ENCODE results near the gene PLXNA4. TPM values are rescaled to one million over a fixed set of nuclear protein-coding genes. Genes with fewer than 3 reads are reported as not detected.

PLXNA4 gene
- total RNA-seq, 4 donors from 2014 or later: 4.8 to 19.7 (median 10.7) TPM

- Histone ChIP-seq H3K4me1 (peaks cover 0 to 39% (median 9%) of the 10 kb centered on the region in 3 donors), H3K9me3 (no peaks in the 10 kb centered on the region), H3K36me3 (no peaks in the 10 kb centered on the region), H3K4me3 (no peak overlapping the region), H3K27me3 (no peaks in the 10 kb centered on the region), H3K27ac (peak overlapping the region in 3 of 4 donors; percentile 56 to 74 (median 60))
- no peak for ATAC-seq
- TF ChIP-seq EP300 (IDR thresholded peaks at IDR 0.05) (no peak), CTCF (IDR thresholded peaks at IDR 0.05) (no peak), POLR2A (IDR thresholded peaks at IDR 0.05) (no peak), POLR2AphosphoS5 (IDR thresholded peaks at IDR 0.05) (no peak)
- WGBS, 2 donors (ENCODE audit: low coverage in 1 of 2): 61 to 62% methylated on average over 4 to 5 of the region's 5 CpGs
These were observed 199.8 kb downstream of the PLXNA4 start for GRCh38 chr7:132376361-132377013.

DNA sequence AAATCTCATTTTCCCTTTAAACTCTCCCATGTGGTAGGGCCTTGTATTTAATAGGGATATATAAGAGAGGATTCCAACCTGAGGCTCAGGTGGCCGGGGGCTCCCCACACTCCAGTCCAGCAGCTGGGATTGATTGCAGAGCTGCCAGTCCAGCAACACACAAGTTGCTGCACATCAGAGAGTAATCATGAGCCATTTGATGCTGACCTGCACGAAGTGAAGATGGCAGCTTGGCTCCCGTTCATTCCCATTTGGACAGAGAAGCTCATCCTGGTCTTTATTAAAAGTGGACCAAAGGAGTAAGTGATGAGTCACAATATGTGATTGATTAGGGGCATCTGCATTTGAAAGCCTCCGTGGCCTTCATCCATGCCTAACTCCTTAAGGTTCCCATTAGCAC is 202.4 kb downstream of the PLXNA4 start:
- H3K4me1 ChIP-seq: peaks cover 0 to 30% (median 6%) of the 10 kb centered on the region in 3 donors
- 78% methylated on average over 3 of the region's 4 CpGs; no CpG with 5 or more reads in 1 of the 2 donors for WGBS, 2 donors (ENCODE audit: low coverage in 1 of 2)
- no peaks in the 10 kb centered on the region for H3K9me3 ChIP-seq
- no peaks in the 10 kb centered on the region for H3K36me3 ChIP-seq
- TF ChIP-seq POLR2A (IDR thresholded peaks at IDR 0.05) (no peak), CTCF (IDR thresholded peaks at IDR 0.05) (no peak), POLR2AphosphoS5 (IDR thresholded peaks at IDR 0.05) (no peak), EP300 (IDR thresholded peaks at IDR 0.05) (no peak)
- H3K27me3 ChIP-seq: no peaks in the 10 kb centered on the region
- ATAC-seq: no peak
- H3K4me3 ChIP-seq: no peak overlapping the region
- no peak overlapping the region for H3K27ac ChIP-seq

GRCh38 chr7:132373041-132373440 is 203.2 kb downstream of the PLXNA4 start:
- ATAC-seq: no peak
- TF ChIP-seq POLR2AphosphoS5 (IDR thresholded peaks at IDR 0.05): no peak
- no peak for TF ChIP-seq CTCF (IDR thresholded peaks at IDR 0.05)
- no peak for TF ChIP-seq POLR2A (IDR thresholded peaks at IDR 0.05)
- no peak for TF ChIP-seq EP300 (IDR thresholded peaks at IDR 0.05)
- Histone ChIP-seq H3K4me1 (peaks cover 0 to 29% (median 6%) of the 10 kb centered on the region in 3 donors), H3K27ac (no peak overlapping the region), H3K9me3 (no peaks in the 10 kb centered on the region), H3K4me3 (no peak overlapping the region), H3K36me3 (no peaks in the 10 kb centered on the region), H3K27me3 (no peaks in the 10 kb centered on the region)
- WGBS, 2 donors (ENCODE audit: low coverage in 1 of 2): 93 to 97% methylated on average over 2 to 3 of the region's 3 CpGs

- no peaks in the 10 kb centered on the region for H3K36me3 ChIP-seq
- WGBS, 2 donors (ENCODE audit: low coverage in 1 of 2): 93 to 100% methylated on average over 2 to 3 of the region's 3 CpGs
- peaks cover 0 to 18% (median 6%) of the 10 kb centered on the region in 3 donors for H3K4me1 ChIP-seq
- no peak overlapping the region for H3K27ac ChIP-seq
- H3K9me3 ChIP-seq: no peaks in the 10 kb centered on the region
- no peaks in the 10 kb centered on the region for H3K27me3 ChIP-seq
- ATAC-seq: no peak
- no peak overlapping the region for H3K4me3 ChIP-seq
- TF ChIP-seq POLR2A (IDR thresholded peaks at IDR 0.05): no peak
- TF ChIP-seq CTCF (IDR thresholded peaks at IDR 0.05): no peak
- no peak for TF ChIP-seq POLR2AphosphoS5 (IDR thresholded peaks at IDR 0.05)
- TF ChIP-seq EP300 (IDR thresholded peaks at IDR 0.05): no peak
These were observed 204.3 kb downstream of the PLXNA4 start for GRCh38 chr7:132371948-132372347.

DNA sequence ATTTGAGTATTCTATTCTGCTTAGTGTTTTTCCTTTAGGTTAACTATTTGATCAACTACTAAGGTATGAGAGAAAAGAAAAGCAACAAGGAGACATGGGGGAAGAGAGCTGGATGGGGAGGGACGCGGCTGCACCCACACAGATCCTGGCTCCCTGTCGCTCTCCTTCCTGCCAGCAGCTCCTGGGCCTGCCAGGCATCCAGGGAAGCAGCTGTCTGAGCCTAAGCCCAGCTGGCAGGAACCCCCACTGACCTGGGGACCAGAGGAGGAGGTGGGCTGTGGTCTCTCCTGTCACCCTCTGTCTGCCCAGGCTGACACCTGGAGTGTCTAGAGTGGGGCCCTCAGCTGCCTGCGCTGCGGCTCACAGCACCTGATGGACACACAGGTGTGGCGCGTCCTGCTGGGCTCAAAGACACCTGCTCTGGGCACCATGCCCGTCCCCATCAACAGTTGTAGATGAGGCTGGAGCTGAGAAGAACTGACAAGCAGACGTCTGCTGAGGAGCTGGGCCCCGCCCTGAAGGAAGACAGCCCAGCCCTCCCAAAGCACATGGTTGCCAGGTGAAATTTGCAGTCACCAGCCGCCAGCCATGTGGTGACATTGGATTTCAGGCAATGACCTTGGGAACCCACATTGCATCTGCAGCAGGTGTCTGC is 207.9 kb downstream of the PLXNA4 start:
- TF ChIP-seq POLR2AphosphoS5 (IDR thresholded peaks at IDR 0.05) (no peak), EP300 (IDR thresholded peaks at IDR 0.05) (no peak), CTCF (IDR thresholded peaks at IDR 0.05) (no peak), POLR2A (IDR thresholded peaks at IDR 0.05) (no peak)
- Histone ChIP-seq H3K9me3 (no peaks in the 10 kb centered on the region), H3K4me3 (no peak overlapping the region), H3K36me3 (no peaks in the 10 kb centered on the region), H3K4me1 (no peaks in the 10 kb centered on the region), H3K27me3 (peaks cover 8% of the 10 kb centered on the region), H3K27ac (no peak overlapping the region)
- 89 to 100% methylated on average over 2 to 3 of the region's 11 CpGs for WGBS, 2 donors (ENCODE audit: low coverage in 1 of 2)
- no peak for ATAC-seq

All from gastroesophageal sphincter (tissue), 4 donors.